ENCODE results near the gene E2F7.

- no peak for TF ChIP-seq RFX5 (IDR thresholded peaks at IDR 0.05; ENCODE audit: low read depth, low read length)
- TF ChIP-seq, protein P1, sequence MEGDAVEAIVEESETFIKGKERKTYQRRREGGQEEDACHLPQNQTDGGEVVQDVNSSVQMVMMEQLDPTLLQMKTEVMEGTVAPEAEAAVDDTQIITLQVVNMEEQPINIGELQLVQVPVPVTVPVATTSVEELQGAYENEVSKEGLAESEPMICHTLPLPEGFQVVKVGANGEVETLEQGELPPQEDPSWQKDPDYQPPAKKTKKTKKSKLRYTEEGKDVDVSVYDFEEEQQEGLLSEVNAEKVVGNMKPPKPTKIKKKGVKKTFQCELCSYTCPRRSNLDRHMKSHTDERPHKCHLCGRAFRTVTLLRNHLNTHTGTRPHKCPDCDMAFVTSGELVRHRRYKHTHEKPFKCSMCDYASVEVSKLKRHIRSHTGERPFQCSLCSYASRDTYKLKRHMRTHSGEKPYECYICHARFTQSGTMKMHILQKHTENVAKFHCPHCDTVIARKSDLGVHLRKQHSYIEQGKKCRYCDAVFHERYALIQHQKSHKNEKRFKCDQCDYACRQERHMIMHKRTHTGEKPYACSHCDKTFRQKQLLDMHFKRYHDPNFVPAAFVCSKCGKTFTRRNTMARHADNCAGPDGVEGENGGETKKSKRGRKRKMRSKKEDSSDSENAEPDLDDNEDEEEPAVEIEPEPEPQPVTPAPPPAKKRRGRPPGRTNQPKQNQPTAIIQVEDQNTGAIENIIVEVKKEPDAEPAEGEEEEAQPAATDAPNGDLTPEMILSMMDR (conservative IDR thresholded peaks at IDR 0.05; ENCODE audit: low read depth, low read length), result no peak
- TF ChIP-seq MAZ (IDR thresholded peaks at IDR 0.05; ENCODE audit: borderline replicate concordance, low read depth, low read length), result no peak
- no peak for TF ChIP-seq POLR2A (IDR thresholded peaks at IDR 0.05; ENCODE audit: low read depth, low read length)
- TF ChIP-seq BHLHE40 (IDR thresholded peaks at IDR 0.05; ENCODE audit: low read depth, low read length), result no peak
Observed at GRCh38 chr12:77097846-77098245, 32.5 kb upstream of the E2F7 start.

All from IMR-90 (cell line).